ENCODE data around the gene ABTB2. TPM values are rescaled to one million over a fixed set of nuclear protein-coding genes. Genes with fewer than 3 reads are reported as not detected.

Gene ABTB2
- total RNA-seq, 2 experiments from 2014 or later, result 1.2 TPM

DNA sequence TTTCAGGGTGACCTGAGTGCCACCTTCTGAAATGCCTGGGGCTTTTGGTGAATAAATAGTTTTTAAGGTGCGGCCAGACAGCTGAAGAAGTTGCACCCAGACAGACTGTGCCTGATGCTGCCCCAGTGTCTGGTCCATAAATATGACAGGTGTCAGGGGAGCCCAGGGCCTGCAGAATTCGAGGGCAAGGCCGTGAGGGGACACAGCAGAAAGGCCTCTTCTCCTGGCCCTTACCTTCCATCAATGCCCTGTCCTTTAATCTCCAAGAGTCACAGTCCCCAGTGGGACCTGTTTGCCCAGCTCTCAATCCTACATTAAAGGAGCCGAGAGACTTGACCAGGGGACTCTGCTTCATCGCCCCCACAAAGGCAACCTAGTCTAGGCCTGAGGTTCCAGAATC lies 206.6 kb downstream of the ABTB2 start:
- H3K27me3 Mint-ChIP-seq, result no peaks in the 10 kb centered on the region
- peaks cover 2% of the 10 kb centered on the region for H3K4me1 Mint-ChIP-seq
- CTCF ChIA-PET, result interaction anchor here (1.0 kb wide), 1 partner anchor 317 kb away, joined by 3 read pairs; no protein-coding TSS in a partner anchor
- ATAC-seq, result no peak
- H3K4me3 Mint-ChIP-seq, result no peak overlapping the region
- peaks cover 33% of the 10 kb centered on the region for H3K36me3 Mint-ChIP-seq (ENCODE audit: low read depth)
- intact Hi-C loops (cut with DNase I, micrococcal nuclease), result no loop called here
- H3K27ac Mint-ChIP-seq, result no peak overlapping the region
- POLR2A ChIA-PET, result no interaction called here
- H3K9me3 Mint-ChIP-seq (ENCODE audit: low read depth), result no peaks in the 10 kb centered on the region
- DNase-seq, result no peak

- ChIA-PET CTCF (interaction anchor here (1.0 to 1.3 kb wide), 5 partner anchors 21 to 317 kb away, joined by 3 to 5 read pairs (median 4); no protein-coding TSS in a partner anchor), POLR2A (no interaction called here)
- no peak overlapping the region for H3K4me3 Mint-ChIP-seq
- H3K27me3 Mint-ChIP-seq, result no peaks in the 10 kb centered on the region
- H3K4me1 Mint-ChIP-seq, result peaks cover 2% of the 10 kb centered on the region
- no peaks in the 10 kb centered on the region for H3K9me3 Mint-ChIP-seq (ENCODE audit: low read depth)
- DNase-seq (no peak), ATAC-seq (no peak)
- H3K27ac Mint-ChIP-seq, result no peak overlapping the region
- H3K36me3 Mint-ChIP-seq (ENCODE audit: low read depth), result peaks cover 38% of the 10 kb centered on the region
- intact Hi-C loops (cut with DNase I, micrococcal nuclease), result no loop called here
Observed at GRCh38 chr11:34150494-34151151, 207.2 kb downstream of the ABTB2 start.

DNA sequence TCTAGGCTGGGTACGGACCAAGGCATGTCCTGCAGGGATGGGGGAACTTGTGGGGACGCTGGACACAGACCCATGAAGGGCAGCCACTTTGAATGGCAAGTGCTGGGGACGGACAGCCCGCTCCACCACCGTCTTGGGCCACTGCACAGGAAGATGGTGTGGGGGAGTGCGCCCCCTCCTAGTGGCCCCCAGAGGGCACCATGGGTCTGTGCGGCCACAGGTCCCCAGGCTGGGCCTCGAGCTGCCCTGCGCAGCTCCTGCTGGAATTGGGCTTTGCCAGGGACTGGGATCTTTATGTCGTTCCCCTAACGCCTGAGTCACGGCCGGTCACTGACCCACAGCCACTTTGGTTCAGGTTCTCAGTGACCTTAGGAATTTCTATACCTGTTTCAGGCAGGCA lies 208.0 kb downstream of the ABTB2 start:
- CTCF ChIA-PET, result interaction anchor here (0.6 to 1.3 kb wide), 5 partner anchors 20 to 766 kb away, joined by 3 to 5 read pairs (median 4); no protein-coding TSS in a partner anchor
- peaks cover 44% of the 10 kb centered on the region for H3K36me3 Mint-ChIP-seq (ENCODE audit: low read depth)

DNA sequence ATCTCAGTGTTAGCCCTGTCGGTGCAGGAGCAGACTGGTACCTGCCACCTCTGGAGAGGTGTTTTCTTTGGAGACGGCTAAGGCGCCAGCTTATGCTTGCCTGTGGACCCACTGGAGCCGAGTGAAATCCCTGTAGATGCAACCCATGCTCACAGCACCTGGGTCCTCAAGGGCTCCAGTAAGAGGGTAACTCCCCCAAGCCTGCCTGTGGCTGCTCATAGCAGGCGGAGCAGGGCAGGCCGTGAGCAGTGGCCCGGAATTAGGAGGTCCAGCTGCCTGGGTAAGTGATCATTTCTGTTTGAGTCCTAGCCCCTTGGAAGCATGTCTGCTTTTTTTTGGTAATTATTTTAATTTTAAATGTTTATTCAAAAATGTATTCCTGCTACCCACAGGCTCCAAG lies 208.5 kb downstream of the ABTB2 start:
- Mint-ChIP-seq H3K36me3 (ENCODE audit: low read depth) (peaks cover 49% of the 10 kb centered on the region), H3K4me3 (no peak overlapping the region), H3K9me3 (ENCODE audit: low read depth) (no peaks in the 10 kb centered on the region), H3K27me3 (no peaks in the 10 kb centered on the region), H3K27ac (no peak overlapping the region), H3K4me1 (peaks cover 2% of the 10 kb centered on the region)
- DNase-seq, result no peak
- no peak for ATAC-seq
- ChIA-PET POLR2A (no interaction called here), CTCF (interaction anchor here (0.6 to 1.3 kb wide), 4 partner anchors 152 to 766 kb away, joined by 3 to 5 read pairs (median 3); no protein-coding TSS in a partner anchor)
- intact Hi-C loops (cut with DNase I, micrococcal nuclease), result no loop called here

More for the DNA sequence above, 208.0 kb downstream of the ABTB2 start:
- intact Hi-C loops (cut with DNase I, micrococcal nuclease), result no loop called here
- Mint-ChIP-seq H3K27me3 (no peaks in the 10 kb centered on the region), H3K27ac (no peak overlapping the region), H3K9me3 (ENCODE audit: low read depth) (no peaks in the 10 kb centered on the region), H3K4me1 (peaks cover 2% of the 10 kb centered on the region), H3K4me3 (no peak overlapping the region)
- POLR2A ChIA-PET, result no interaction called here
- no peak for DNase-seq
- ATAC-seq, result no peak

GRCh38 chr11:34148504-34149165 lies 209.2 kb downstream of the ABTB2 start:
- Mint-ChIP-seq H3K36me3 (ENCODE audit: low read depth) (peaks cover 49% of the 10 kb centered on the region), H3K27me3 (no peaks in the 10 kb centered on the region), H3K27ac (no peak overlapping the region), H3K4me1 (peaks cover 2% of the 10 kb centered on the region), H3K4me3 (no peak overlapping the region), H3K9me3 (ENCODE audit: low read depth) (no peaks in the 10 kb centered on the region)
- ATAC-seq, result no peak
- ChIA-PET POLR2A (no interaction called here), CTCF (interaction anchor here (0.7 kb wide), 2 partner anchors 307 to 363 kb away, joined by 3 read pairs; no protein-coding TSS in a partner anchor)
- DNase-seq, result no peak
- intact Hi-C loops (cut with DNase I, micrococcal nuclease), result no loop called here

DNA sequence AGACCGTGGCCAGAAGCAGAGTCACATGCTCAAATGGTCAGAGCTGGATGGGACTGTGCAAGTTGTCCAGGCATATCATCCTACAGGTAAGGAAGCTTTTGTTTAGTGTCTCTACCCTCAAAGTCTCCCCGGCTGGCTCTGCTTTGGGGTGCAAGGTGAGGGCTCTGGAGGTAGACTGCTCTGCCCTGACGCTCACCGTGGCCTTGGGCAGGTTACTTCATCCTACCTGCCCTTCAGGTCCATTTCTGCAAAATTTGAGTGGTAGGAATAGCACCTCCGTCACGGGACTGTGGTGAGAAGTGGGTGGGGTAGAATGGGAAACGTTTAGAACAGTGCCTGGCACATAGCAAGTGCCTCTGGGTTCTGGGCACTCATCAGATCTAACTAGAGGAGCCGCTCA lies 210.2 kb downstream of the ABTB2 start:
- H3K4me1 Mint-ChIP-seq, result no peaks in the 10 kb centered on the region
- POLR2A ChIA-PET, result no interaction called here

GRCh38 chr11:34146866-34147265 lies 210.9 kb downstream of the ABTB2 start:
- ChIA-PET POLR2A (no interaction called here), CTCF (no interaction called here)
- H3K4me1 Mint-ChIP-seq, result no peaks in the 10 kb centered on the region
- H3K4me3 Mint-ChIP-seq, result no peak overlapping the region
- peaks cover 64% of the 10 kb centered on the region for H3K36me3 Mint-ChIP-seq (ENCODE audit: low read depth)
- H3K9me3 Mint-ChIP-seq (ENCODE audit: low read depth), result no peaks in the 10 kb centered on the region
- ATAC-seq, result no peak
- intact Hi-C loops (cut with DNase I, micrococcal nuclease), result no loop called here
- H3K27ac Mint-ChIP-seq, result no peak overlapping the region
- H3K27me3 Mint-ChIP-seq, result no peaks in the 10 kb centered on the region
- DNase-seq, result no peak

More for the DNA sequence above, 210.2 kb downstream of the ABTB2 start:
- CTCF ChIA-PET, result interaction anchor here (0.7 kb wide), 1 partner anchor 62 kb away, joined by 3 read pairs; no protein-coding TSS in a partner anchor
- Mint-ChIP-seq H3K27me3 (no peaks in the 10 kb centered on the region), H3K27ac (no peak overlapping the region), H3K36me3 (ENCODE audit: low read depth) (peaks cover 59% of the 10 kb centered on the region), H3K4me3 (no peak overlapping the region), H3K9me3 (ENCODE audit: low read depth) (no peaks in the 10 kb centered on the region)
- intact Hi-C loops (cut with DNase I, micrococcal nuclease), result no loop called here
- DNase-seq, result no peak
- no peak for ATAC-seq

GRCh38 chr11:34146411-34146810 lies 211.4 kb downstream of the ABTB2 start:
- Mint-ChIP-seq H3K4me1 (no peaks in the 10 kb centered on the region), H3K9me3 (ENCODE audit: low read depth) (no peaks in the 10 kb centered on the region), H3K27ac (no peak overlapping the region), H3K36me3 (ENCODE audit: low read depth) (peaks cover 68% of the 10 kb centered on the region), H3K4me3 (no peak overlapping the region), H3K27me3 (no peaks in the 10 kb centered on the region)
- DNase-seq (no peak), ATAC-seq (no peak)
- POLR2A ChIA-PET, result no interaction called here
- intact Hi-C loops (cut with DNase I, micrococcal nuclease), result no loop called here
- CTCF ChIA-PET, result no interaction called here

DNA sequence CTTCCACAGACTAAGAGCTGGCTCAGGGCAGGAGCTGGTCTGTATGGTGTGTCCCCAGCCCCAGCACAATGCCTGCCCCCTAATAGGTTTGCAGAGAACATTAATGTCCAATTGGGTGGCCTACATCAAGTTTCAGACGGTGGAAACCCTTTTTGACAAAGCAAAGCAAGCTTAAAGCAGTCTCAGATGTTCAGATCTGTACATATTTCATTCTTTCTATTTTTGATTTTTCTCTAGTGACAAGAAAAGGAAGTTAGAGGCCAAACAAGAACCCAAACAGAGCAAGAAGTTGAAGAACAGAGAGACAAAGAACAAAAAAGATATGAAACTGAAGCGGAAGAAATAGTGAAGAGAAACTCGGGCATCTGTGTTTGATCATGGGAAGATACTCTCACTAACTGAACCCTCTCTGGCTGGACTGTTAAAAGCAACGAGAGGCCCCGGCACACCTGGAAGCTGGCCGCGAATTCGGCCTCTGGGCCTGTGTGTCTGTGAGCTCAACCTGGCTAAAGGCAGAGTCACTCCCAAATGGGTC lies 211.9 kb downstream of the ABTB2 start:
- H3K36me3 Mint-ChIP-seq (ENCODE audit: low read depth), result peaks cover 73% of the 10 kb centered on the region
- CTCF ChIA-PET, result no interaction called here

GRCh38 chr11:34145073-34145472 lies 212.7 kb downstream of the ABTB2 start:
- Mint-ChIP-seq H3K4me3 (no peak overlapping the region), H3K27me3 (no peaks in the 10 kb centered on the region), H3K4me1 (no peaks in the 10 kb centered on the region), H3K9me3 (ENCODE audit: low read depth) (no peaks in the 10 kb centered on the region), H3K36me3 (ENCODE audit: low read depth) (peaks cover 75% of the 10 kb centered on the region), H3K27ac (no peak overlapping the region)
- ChIA-PET CTCF (interaction anchor here (0.6 to 1.0 kb wide), 2 partner anchors 10 to 27 kb away, joined by 3 to 4 read pairs; no protein-coding TSS in a partner anchor), POLR2A (interaction anchor here (0.5 kb wide), 1 partner anchor 74 kb away, joined by 3 read pairs; no protein-coding TSS in a partner anchor)
- DNase-seq (no peak), ATAC-seq (no peak)
- intact Hi-C loops (cut with DNase I, micrococcal nuclease), result no loop called here

More for the DNA sequence above, 211.9 kb downstream of the ABTB2 start:
- H3K9me3 Mint-ChIP-seq (ENCODE audit: low read depth), result no peaks in the 10 kb centered on the region
- H3K4me1 Mint-ChIP-seq, result no peaks in the 10 kb centered on the region
- DNase-seq, result no peak
- no peaks in the 10 kb centered on the region for H3K27me3 Mint-ChIP-seq
- POLR2A ChIA-PET, result no interaction called here
- H3K27ac Mint-ChIP-seq, result no peak overlapping the region
- no peak overlapping the region for H3K4me3 Mint-ChIP-seq
- ATAC-seq, result no peak
- intact Hi-C loops (cut with DNase I, micrococcal nuclease), result no loop called here

GRCh38 chr11:34143048-34143447 lies 214.8 kb downstream of the ABTB2 start:
- Mint-ChIP-seq H3K9me3 (ENCODE audit: low read depth) (no peaks in the 10 kb centered on the region), H3K4me3 (no peak overlapping the region), H3K36me3 (ENCODE audit: low read depth) (peaks cover 80% of the 10 kb centered on the region), H3K27ac (no peak overlapping the region), H3K4me1 (no peaks in the 10 kb centered on the region), H3K27me3 (no peaks in the 10 kb centered on the region)
- ChIA-PET CTCF (interaction anchor here (0.7 kb wide), 2 partner anchors 27 to 182 kb away, joined by 3 to 4 read pairs; no protein-coding TSS in a partner anchor), POLR2A (interaction anchor here (0.6 to 0.7 kb wide), 2 partner anchors 303 to 1113 kb away, joined by 3 read pairs; no protein-coding TSS in a partner anchor)
- no peak for DNase-seq
- intact Hi-C loops (cut with DNase I, micrococcal nuclease), result no loop called here
- no peak for ATAC-seq
